OCI-LY7 (cell line): ENCODE measurements around the gene GALNT9.

Experiments
- CTCF ChIP-seq: fragments of 200-600 bp; sonication (generic); conservative IDR thresholded peaks from 2 replicates; pipeline ENCODE4 v1.5.1; 2014; ENCODE audit warnings: mild to moderate bottlenecking, antibody characterized with exemption, low read length, moderate library complexity, mixed read lengths
- EZH2phosphoT487 ChIP-seq: fragments of 200-600 bp; sonication (generic); IDR thresholded peaks from 2 replicates; pipeline ENCODE4 v1.6.1; 2018; ENCODE audit warnings: low read depth, borderline replicate concordance, mild to moderate bottlenecking, mixed run types, antibody characterized with exemption, low read length, moderate library complexity, mixed read lengths

- no peak for TF ChIP-seq CTCF
- TF ChIP-seq EZH2phosphoT487: no peak
Observed at GRCh38 chr12:132222808-132223173, 106.6 kb downstream of the GALNT9 start.
